SH-SY5Y (cell line): Measurements from ENCODE around the gene CYP11A1.

Experiments used
- GATA2 ChIP-seq: IDR thresholded peaks from 2 replicates; pipeline ENCODE4 v1.6.1; 2011; ENCODE audit warnings: mild to moderate bottlenecking, low read depth, low read length
- GATA3 ChIP-seq: IDR thresholded peaks from 2 replicates; pipeline ENCODE4 v1.6.1; 2011; ENCODE audit warnings: low read depth, mild to moderate bottlenecking, low read length, moderate library complexity

- TF ChIP-seq GATA2 (no peak), GATA3 (no peak)
Observed at GRCh38 chr15:74351670-74352069, 15.8 kb downstream of the CYP11A1 start.
